Right lobe of liver (tissue), 6 donors: ENCODE measurements around the gene AMOTL2. TPM values are rescaled to one million over a fixed set of nuclear protein-coding genes. Genes with fewer than 3 reads are reported as not detected.

Experiments
- ATAC-seq, 4 donors: fragments of 200-7000 bp; cut with Tn5 transposase; one replicate each; pipeline ENCODE4 v1.9.1; 2020; ENCODE audit warnings: mild to moderate bottlenecking in 4 of 4, moderate library complexity in 4 of 4
- DNase-seq, 3 donors: peaks; one replicate each; pipeline ENCODE4 v3.0.0-alpha.2; 2020
- H3K27ac ChIP-seq, 3 donors: fragments of 200-600 bp; one replicate each; pipeline ENCODE4 v1.8.0; 2022
- H3K27me3 ChIP-seq, 2 donors: fragments of 200-600 bp; one replicate each; pipeline ENCODE4 v1.8.0; 2022
- H3K36me3 ChIP-seq, 4 donors: fragments of 200-600 bp; sonication (generic) in 1 of 4; one replicate each; pipeline versions ENCODE4 v1.5.1 to v1.8.0; 2017 to 2022; ENCODE audit warnings: control low read depth in 1 of 4
- H3K4me1 ChIP-seq, 4 donors: fragments of 200-600 bp; sonication (generic) in 1 of 4; one replicate each; pipeline versions ENCODE4 v1.5.1 to v1.8.0; 2017 to 2022; ENCODE audit warnings: control low read depth in 1 of 4
- H3K4me3 ChIP-seq, 3 donors: fragments of 200-600 bp; one replicate each; pipeline ENCODE4 v1.8.0; 2022
- H3K9me3 ChIP-seq, 4 donors: fragments of 200-600 bp; sonication (generic) in 1 of 4; one replicate each; pipeline versions ENCODE4 v1.5.1 to v1.8.0; 2017 to 2022; ENCODE audit warnings: control low read depth in 1 of 4
- POLR2A ChIP-seq: fragments of 450-650 bp; IDR thresholded peaks from one replicate; pipeline ENCODE4 v1.6.1; 2017; ENCODE audit warnings: antibody characterized with exemption, mild to moderate bottlenecking
- WGBS: methylation state at CpG from one replicate; pipeline ENCODE4 v1.1.6; 2018; ENCODE audit warnings: low coverage, low lambda C conversion rate; ENCODE audit not compliant: insufficient coverage; ENCODE audit errors: missing lambda C conversion rate; 5-methylcytosine and 5-hydroxymethylcytosine counted together
- intact Hi-C, 2 donors: fragments of 100-400 bp; cut with DNase I; formaldehyde crosslinking; loops; one replicate each; pipeline versions ENCODE4 v1.11.2 to v1.14.1; 2022
- total RNA-seq, 6 experiments: library from RNA; depleted of rRNA in 2 of 6; stranded (reverse); fragments of >200 nt in 2 of 6; fragmentation: NEBNext Ultra II Directional in 3 of 6; extraction: Animal tissue kit (Norgen Biotek cat#: 25700) in 3 of 6; gene quantifications; one replicate each; pipeline versions ENCODE4 v1.1.0 to v1.2.4, GENCODE V29; 2016 to 2023
- TF ChIP-seq, protein P1 (sequence below), 4 donors: fragments of 200-600 bp in 3 of 4; fragments of 450-650 bp in 1 of 4; IDR thresholded peaks; one replicate each; pipeline versions ENCODE4 v1.5.1 to v1.8.0; 2016 to 2022; ENCODE audit warnings: antibody characterized with exemption in 4 of 4, mild to moderate bottlenecking in 2 of 4
- donor health status: DM: no; HTN: yes; CAD: no.
- donor health status: DM: no; HTN: no; CAD: no.
- donor health status: DM: no; HTN: no; CAD: no.
- donor health status: DM: no; HTN: yes; CAD: no.
- donor health status: DM: no; HTN: yes; CAD: no.

The AMOTL2 gene
- total RNA-seq, 6 experiments from 2014 or later, result 18.0 to 33.3 (median 21.8) TPM

DNA sequence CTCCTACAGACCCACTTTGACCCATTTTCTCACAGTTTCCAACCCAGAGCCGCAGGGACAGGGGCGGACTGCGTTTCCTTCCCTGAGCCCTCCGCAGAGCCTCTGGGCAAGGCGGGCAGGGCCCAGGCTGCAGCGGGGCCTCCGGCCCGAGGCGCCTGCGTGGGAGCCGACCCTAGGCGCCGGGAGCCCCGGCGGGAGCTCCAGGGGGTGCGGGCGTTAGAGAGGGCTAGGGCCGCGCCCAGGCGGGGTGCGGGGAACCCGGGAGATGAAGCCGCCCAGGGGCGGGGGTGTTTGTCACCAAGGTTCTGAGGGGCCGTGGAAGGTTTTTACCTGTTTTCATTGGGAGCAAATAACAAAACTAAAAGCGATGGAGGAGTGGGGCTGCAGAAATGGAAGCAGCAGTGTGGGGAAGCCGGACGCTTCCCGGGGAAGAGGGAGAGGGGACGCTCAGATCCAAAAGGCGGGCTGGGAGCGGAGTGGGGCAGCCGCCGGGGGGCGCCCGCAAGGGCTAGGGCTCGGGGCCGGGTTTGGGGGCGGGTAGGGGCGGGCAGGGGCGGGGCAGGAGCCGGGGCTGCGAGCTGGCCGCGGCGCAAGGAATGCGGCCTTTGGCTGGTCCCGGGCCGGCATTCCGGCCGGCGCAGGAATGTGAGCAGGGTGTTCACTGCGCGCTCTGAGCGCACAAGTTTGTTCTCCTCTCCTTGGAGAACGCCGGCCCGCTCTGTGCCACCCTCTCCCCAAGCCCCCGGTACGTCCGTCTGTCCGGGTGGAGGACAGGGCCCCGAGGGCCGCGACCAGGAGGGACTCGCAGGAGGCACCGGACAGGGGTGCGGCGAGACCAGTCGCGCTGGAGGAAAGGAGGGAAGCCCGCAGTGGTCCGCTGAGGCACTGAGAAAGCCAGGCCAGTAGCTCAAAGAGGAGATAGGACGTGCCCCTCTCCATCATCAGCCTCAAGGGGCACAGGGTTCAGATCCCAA is 61.1 kb downstream of the AMOTL2 start:
- TF ChIP-seq POLR2A, result peak; percentile 82
- TF ChIP-seq, protein P1, sequence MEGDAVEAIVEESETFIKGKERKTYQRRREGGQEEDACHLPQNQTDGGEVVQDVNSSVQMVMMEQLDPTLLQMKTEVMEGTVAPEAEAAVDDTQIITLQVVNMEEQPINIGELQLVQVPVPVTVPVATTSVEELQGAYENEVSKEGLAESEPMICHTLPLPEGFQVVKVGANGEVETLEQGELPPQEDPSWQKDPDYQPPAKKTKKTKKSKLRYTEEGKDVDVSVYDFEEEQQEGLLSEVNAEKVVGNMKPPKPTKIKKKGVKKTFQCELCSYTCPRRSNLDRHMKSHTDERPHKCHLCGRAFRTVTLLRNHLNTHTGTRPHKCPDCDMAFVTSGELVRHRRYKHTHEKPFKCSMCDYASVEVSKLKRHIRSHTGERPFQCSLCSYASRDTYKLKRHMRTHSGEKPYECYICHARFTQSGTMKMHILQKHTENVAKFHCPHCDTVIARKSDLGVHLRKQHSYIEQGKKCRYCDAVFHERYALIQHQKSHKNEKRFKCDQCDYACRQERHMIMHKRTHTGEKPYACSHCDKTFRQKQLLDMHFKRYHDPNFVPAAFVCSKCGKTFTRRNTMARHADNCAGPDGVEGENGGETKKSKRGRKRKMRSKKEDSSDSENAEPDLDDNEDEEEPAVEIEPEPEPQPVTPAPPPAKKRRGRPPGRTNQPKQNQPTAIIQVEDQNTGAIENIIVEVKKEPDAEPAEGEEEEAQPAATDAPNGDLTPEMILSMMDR (IDR thresholded peaks at IDR 0.05), result peak; percentile 17 to 50 (median 45)
- Histone ChIP-seq H3K4me1 (peaks cover 0 to 67% (median 30%) of the 10 kb centered on the region in 4 donors), H3K27me3 (no peaks in the 10 kb centered on the region), H3K27ac (peak overlapping the region; percentile 73 to 92 (median 82)), H3K9me3 (no peaks in the 10 kb centered on the region), H3K4me3 (peak overlapping the region; percentile 51 to 66 (median 65)), H3K36me3 (no peaks in the 10 kb centered on the region)
- peak; percentile 81 to 87 (median 85) for DNase-seq
- ATAC-seq, result peak; percentile 58 to 79 (median 68)
- WGBS, result 4% methylated on average over 24 of the region's 74 CpGs
- intact Hi-C loops, result loop anchor here in 1 of 2 donors (5.0 kb wide), 1 partner anchor 54 kb away; no protein-coding TSS in a partner anchor

DNA sequence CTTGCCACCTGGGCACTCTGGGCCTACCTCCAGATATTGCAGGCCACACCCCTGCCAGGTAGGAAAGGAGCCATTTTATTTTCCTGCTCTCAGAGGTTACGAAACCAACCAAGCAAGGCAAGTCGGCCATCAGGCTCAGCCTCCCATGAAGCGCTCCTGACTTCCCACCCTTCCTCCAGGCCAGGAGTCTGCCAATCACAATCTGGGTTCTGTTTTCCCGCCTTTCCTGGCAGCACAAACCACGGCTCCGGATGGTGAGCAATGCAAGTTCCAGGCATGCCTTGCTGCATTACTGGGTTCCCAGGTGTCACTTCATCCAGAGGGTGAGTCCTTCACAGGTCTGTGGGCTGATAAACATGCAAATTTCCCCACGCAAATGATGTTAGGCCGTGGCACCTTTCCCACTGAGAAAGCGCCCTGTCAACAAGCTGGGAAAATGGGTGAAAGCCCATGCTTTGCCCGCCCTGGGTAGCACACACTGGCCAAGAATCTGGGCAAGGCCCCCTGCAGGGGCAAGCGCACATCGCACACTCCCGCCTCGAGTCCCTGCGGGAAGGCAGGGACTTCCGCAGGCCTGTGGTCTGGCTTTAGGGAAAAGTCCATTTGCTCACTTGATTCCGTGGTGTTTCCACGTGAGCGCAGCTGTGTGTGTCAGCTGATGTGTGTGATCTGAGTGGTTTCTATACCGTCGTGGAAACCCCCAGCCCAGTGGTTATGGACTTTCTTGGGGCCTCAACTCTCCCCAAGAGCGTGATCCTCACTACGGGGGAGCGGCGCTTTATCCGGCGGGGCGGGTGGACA is 62.0 kb downstream of the AMOTL2 start:
- ATAC-seq, result peak; percentile 51 to 67 (median 56)
- H3K36me3 ChIP-seq, result no peaks in the 10 kb centered on the region
- H3K27ac ChIP-seq, result peak overlapping the region; percentile 73 to 92 (median 82)
- WGBS, result 39% methylated on average over 15 of the region's 28 CpGs
- H3K27me3 ChIP-seq, result no peaks in the 10 kb centered on the region
- peak; percentile 72 to 90 (median 84) for DNase-seq
- H3K4me3 ChIP-seq, result peak overlapping the region; percentile 51 to 66 (median 65)
- TF ChIP-seq, protein P1 (IDR thresholded peaks at IDR 0.05), result peak in 3 of 4 donors; percentile 30 to 45 (median 33)
- peak; percentile 45 for TF ChIP-seq POLR2A
- intact Hi-C loops, result loop anchor here in 1 of 2 donors (5.0 kb wide), 1 partner anchor 55 kb away; no protein-coding TSS in a partner anchor
- H3K4me1 ChIP-seq, result peaks cover 0 to 69% (median 30%) of the 10 kb centered on the region in 4 donors
- no peaks in the 10 kb centered on the region for H3K9me3 ChIP-seq

DNA sequence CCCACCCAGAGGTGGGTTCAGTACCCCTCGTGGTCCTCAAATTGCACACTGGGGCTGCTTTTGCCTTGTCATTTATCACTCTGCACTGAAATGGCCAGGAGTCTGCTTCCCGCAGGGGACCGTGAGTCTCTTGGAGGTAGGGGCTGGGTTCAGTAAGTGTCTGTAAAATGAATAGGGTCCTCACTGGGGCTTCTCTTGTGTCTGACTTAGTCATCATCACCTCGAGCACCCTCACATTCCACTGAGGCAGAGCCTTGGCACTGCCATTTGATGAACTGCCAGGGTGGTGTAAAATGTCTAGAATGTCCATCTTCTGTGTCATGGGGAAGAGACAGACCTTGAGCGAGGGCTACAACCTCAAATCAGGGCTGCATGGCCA is 62.6 kb downstream of the AMOTL2 start:
- Histone ChIP-seq H3K27me3 (no peaks in the 10 kb centered on the region), H3K36me3 (no peaks in the 10 kb centered on the region), H3K9me3 (no peaks in the 10 kb centered on the region), H3K4me3 (peak overlapping the region in 2 of 3 donors; percentile 65 to 66), H3K4me1 (peaks cover 0 to 69% (median 30%) of the 10 kb centered on the region in 4 donors), H3K27ac (peak overlapping the region; percentile 16 to 92 (median 34))
- TF ChIP-seq POLR2A, result no peak
- TF ChIP-seq, protein P1 (IDR thresholded peaks at IDR 0.05), result no peak
- DNase-seq (no peak), ATAC-seq (no peak)
- intact Hi-C loops, result loop anchor here in 1 of 2 donors (5.0 kb wide), 1 partner anchor 56 kb away; no protein-coding TSS in a partner anchor
- WGBS, result 57% methylated on average over 3 of the region's 5 CpGs

DNA sequence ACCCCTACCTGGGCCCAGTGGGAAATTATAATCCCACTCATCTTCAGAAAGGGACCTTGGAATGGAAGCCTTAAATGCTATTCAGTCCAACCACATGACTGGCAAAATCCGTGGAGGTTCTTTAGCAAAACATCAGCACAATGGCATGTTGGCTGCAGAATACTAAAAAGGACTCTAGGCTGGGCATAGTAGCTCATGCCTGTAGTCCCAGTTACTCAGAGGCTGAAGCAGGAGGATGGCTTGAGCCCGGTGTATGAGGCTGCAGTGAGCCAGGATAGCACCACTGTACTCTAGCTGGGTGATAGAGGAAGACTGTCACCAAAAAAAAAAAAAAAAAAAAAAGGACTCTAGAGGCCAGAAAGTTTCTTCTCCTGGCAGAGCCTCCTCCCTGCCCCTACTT is 63.0 kb downstream of the AMOTL2 start:
- H3K36me3 ChIP-seq, result no peaks in the 10 kb centered on the region
- ATAC-seq (no peak), DNase-seq (no peak)
- intact Hi-C loops, result loop anchor here in 1 of 2 donors (5.0 kb wide), 1 partner anchor 56 kb away; no protein-coding TSS in a partner anchor
- H3K27ac ChIP-seq, result peak overlapping the region; percentile 16 to 92 (median 34)
- no peaks in the 10 kb centered on the region for H3K9me3 ChIP-seq
- H3K4me1 ChIP-seq, result peaks cover 0 to 69% (median 30%) of the 10 kb centered on the region in 4 donors
- WGBS, result 20% methylated on average over 1 of the region's 2 CpGs
- TF ChIP-seq, protein P1 (IDR thresholded peaks at IDR 0.05), result no peak
- no peak for TF ChIP-seq POLR2A
- no peak overlapping the region for H3K4me3 ChIP-seq
- H3K27me3 ChIP-seq, result no peaks in the 10 kb centered on the region
